ENCODE results near the gene CDKL5. TPM values are rescaled to one million over a fixed set of nuclear protein-coding genes. Genes with fewer than 3 reads are reported as not detected.

CDKL5 gene
- total RNA-seq, 4 donors from 2014 or later: 5.1 to 11.8 (median 7.4) TPM

DNA sequence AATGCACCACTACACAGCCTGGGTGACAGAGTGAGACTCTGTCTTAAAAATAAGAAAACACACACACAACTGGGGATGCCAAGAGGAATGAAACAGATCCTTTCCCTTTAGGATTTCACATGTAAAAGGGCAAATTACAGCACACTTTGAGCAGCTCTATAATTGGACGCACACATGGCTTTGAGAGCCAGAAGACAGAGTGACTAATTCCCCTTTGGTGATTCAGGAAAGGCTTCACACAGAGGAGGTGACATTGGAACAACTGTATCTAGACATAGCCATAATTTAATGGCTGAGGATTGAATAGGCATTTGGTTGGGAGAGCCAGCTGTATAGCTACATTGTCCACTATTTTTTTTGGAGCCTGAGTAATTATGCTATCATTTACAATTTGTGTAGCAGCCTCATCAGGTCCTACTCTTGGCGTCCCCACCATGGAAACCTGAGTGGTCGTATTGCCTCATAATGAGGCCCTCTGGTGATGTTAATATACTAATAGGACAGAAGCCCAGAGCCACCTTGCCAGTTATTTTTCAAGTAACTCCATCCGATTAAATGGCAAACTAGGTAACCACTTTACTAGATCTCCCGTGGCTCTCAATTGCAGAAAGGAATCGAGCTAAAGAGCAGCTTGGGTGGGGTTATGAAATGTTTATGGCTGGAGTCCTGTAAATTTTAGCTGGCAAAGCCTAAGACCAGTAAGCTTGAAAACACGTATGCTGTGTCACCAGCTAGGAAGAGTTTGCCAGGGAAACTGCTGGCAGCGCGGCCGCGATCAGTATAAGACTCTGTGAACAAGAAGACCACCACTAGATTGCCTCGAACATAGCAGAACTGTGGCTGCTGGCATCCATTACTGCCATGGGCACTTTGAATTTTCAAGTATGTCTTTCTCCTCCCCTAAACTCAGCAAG lies 273.6 kb downstream of the CDKL5 start:
- WGBS: 78% methylated on average over 12 of the region's 12 CpGs
- no peak for DNase-seq (ENCODE audit: low spot score in 2 of 2)
- TF ChIP-seq, protein P1, sequence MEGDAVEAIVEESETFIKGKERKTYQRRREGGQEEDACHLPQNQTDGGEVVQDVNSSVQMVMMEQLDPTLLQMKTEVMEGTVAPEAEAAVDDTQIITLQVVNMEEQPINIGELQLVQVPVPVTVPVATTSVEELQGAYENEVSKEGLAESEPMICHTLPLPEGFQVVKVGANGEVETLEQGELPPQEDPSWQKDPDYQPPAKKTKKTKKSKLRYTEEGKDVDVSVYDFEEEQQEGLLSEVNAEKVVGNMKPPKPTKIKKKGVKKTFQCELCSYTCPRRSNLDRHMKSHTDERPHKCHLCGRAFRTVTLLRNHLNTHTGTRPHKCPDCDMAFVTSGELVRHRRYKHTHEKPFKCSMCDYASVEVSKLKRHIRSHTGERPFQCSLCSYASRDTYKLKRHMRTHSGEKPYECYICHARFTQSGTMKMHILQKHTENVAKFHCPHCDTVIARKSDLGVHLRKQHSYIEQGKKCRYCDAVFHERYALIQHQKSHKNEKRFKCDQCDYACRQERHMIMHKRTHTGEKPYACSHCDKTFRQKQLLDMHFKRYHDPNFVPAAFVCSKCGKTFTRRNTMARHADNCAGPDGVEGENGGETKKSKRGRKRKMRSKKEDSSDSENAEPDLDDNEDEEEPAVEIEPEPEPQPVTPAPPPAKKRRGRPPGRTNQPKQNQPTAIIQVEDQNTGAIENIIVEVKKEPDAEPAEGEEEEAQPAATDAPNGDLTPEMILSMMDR (IDR thresholded peaks at IDR 0.05): no peak
- TF ChIP-seq POLR2A (IDR thresholded peaks at IDR 0.05) (no peak), POLR2AphosphoS5 (IDR thresholded peaks at IDR 0.05) (no peak), EP300 (IDR thresholded peaks at IDR 0.05) (no peak)

DNA sequence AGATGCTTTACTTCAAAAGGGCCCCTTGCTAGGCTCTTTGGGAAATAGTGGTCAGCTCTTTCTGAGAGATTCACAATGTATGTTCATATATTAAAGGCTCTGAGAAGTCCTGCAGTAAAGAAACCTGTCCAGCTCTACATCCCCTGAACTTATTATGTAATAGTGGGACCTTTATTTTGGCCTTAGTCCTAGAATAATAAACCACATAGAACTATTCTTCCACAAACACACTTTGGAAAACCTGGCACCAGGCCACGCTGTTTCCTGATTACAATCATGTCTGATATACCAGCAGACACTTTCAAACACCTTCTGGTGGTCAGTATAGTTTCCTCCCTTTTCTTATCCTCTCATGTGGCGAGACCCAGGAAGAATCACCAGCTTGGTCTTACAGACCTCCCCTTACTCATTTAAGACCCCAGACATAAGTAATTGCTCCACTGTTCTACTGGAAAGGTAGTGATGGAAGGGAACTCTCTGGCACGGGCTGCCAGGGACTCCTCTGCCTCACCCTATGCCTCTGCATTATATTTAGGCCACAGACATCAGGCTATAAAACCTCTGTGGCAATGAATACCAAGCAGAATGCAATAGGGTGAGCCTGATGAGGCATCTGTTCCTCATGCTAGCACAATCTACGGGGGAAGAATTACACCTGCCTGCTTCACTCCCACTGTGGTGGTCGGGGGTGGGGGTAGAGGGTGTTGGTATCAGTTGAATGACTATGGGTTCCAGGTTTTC lies 276.4 kb downstream of the CDKL5 start:
- Histone ChIP-seq H3K27me3 (no peaks in the 10 kb centered on the region), H3K4me1 (no peaks in the 10 kb centered on the region), H3K9me3 (no peaks in the 10 kb centered on the region), H3K27ac (no peak overlapping the region), H3K36me3 (no peaks in the 10 kb centered on the region), H3K4me3 (no peak overlapping the region)
- WGBS: 68% methylated on average over 5 of the region's 5 CpGs
- TF ChIP-seq POLR2AphosphoS5 (IDR thresholded peaks at IDR 0.05) (no peak), POLR2A (IDR thresholded peaks at IDR 0.05) (no peak), EP300 (IDR thresholded peaks at IDR 0.05) (no peak)
- TF ChIP-seq, protein P1 (IDR thresholded peaks at IDR 0.05): no peak
- no peak for DNase-seq (ENCODE audit: low spot score in 2 of 2)

More for the DNA sequence above, 273.6 kb downstream of the CDKL5 start:
- H3K9me3 ChIP-seq: no peaks in the 10 kb centered on the region
- no peak overlapping the region for H3K27ac ChIP-seq
- H3K36me3 ChIP-seq: no peaks in the 10 kb centered on the region
- no peaks in the 10 kb centered on the region for H3K27me3 ChIP-seq
- no peak overlapping the region for H3K4me3 ChIP-seq
- H3K4me1 ChIP-seq: no peaks in the 10 kb centered on the region

DNA sequence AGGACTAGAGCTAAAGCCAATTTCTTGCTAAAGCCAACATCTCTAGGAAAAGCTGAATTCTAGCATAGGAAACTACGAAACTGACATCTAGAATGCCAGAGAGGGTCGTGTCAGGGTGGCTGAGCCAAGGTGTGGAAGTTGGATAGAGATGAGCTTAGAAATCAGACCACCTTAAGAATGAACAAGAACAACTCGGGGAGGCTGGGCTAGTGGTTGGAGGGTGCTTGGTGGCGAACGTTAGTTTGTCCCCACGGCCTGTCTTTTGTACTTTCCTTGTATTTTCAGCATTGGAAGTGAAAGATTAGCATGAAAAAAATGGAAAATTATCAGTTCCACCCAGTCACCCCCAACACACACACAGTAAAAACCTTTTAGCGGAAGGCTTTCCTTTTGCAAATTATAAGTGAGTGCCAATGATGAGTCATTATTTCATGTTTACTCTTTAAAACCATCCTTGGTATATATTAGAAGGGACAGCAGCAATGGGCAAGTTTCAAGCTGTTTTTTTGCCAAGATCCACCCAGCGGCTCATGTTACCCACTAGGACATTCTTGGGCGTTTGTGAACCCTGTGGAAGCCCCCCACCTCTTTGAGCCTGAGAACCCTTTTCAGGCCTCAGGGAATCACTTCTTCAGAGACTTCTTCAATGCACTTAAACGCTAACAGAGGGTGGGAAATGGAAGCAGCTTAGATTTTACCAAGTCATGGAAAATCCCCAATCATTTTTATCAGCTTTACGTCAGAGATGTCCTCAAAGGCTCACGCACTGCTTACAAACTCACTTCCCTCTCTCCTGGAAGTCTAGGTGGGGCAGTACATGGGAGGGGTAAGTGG lies 277.2 kb downstream of the CDKL5 start:
- Histone ChIP-seq H3K4me1 (no peaks in the 10 kb centered on the region), H3K36me3 (no peaks in the 10 kb centered on the region), H3K4me3 (no peak overlapping the region), H3K27ac (no peak overlapping the region), H3K9me3 (no peaks in the 10 kb centered on the region), H3K27me3 (no peaks in the 10 kb centered on the region)
- WGBS: 58% methylated on average over 12 of the region's 12 CpGs
- no peak for DNase-seq (ENCODE audit: low spot score in 2 of 2)
- TF ChIP-seq, protein P1 (IDR thresholded peaks at IDR 0.05): no peak
- TF ChIP-seq EP300 (IDR thresholded peaks at IDR 0.05): no peak
- TF ChIP-seq POLR2A (IDR thresholded peaks at IDR 0.05): no peak
- no peak for TF ChIP-seq POLR2AphosphoS5 (IDR thresholded peaks at IDR 0.05)

Other genes starting within 250 kb of the CDKL5 start
- gene BEND2, start 204.7 kb upstream of the CDKL5 start, total RNA-seq: not detected
- gene SCML2, start 70.9 kb upstream of the CDKL5 start, total RNA-seq: 1 to 10 TPM; 1.1 to 3.7 (median 2.2) TPM
- not detected for gene RS1, start 246.5 kb downstream of the CDKL5 start, total RNA-seq